Kidney epithelial cell (primary cell): ENCODE data around the gene HOXD10. TPM values are rescaled to one million over a fixed set of nuclear protein-coding genes. Genes with fewer than 3 reads are reported as not detected.
A peak's percentile ranks its signal among the peaks of the same experiment; 100 is the strongest.

Source experiments
- DNase-seq: peaks from one replicate; pipeline ENCODE4 v3.0.0-alpha.2; 2010; ENCODE audit warnings: low read depth
- H3K27me3 ChIP-seq: 2 replicates; pipeline ENCODE4 v1.6.0; 2011; ENCODE audit warnings: low read length; ENCODE audit not compliant: control insufficient read depth, insufficient read depth
- H3K36me3 ChIP-seq: 2 replicates; pipeline ENCODE4 v1.5.1; 2011; ENCODE audit warnings: low read length; ENCODE audit not compliant: control insufficient read depth, insufficient read depth
- H3K4me3 ChIP-seq: 2 replicates; pipeline ENCODE4 v1.5.1; 2011; ENCODE audit warnings: low read depth, mild to moderate bottlenecking, control low read depth, low read length
- total RNA-seq: library from RNA; depleted of rRNA; stranded (reverse); fragments of >200 nt; gene quantifications from 2 replicates; pipeline ENCODE4 v1.2.3, GENCODE V29; 2015
- TF ChIP-seq, protein P1 (sequence below): IDR thresholded peaks from 2 replicates; pipeline ENCODE4 v1.5.1; 2011; ENCODE audit warnings: mild to moderate bottlenecking, moderate library complexity, low read length, control low read depth, inconsistent platforms; ENCODE audit not compliant: insufficient read depth, poor library complexity, severe bottlenecking

HOXD10 gene
- total RNA-seq, 1 donor from 2014 or later: 5.6 TPM

DNA sequence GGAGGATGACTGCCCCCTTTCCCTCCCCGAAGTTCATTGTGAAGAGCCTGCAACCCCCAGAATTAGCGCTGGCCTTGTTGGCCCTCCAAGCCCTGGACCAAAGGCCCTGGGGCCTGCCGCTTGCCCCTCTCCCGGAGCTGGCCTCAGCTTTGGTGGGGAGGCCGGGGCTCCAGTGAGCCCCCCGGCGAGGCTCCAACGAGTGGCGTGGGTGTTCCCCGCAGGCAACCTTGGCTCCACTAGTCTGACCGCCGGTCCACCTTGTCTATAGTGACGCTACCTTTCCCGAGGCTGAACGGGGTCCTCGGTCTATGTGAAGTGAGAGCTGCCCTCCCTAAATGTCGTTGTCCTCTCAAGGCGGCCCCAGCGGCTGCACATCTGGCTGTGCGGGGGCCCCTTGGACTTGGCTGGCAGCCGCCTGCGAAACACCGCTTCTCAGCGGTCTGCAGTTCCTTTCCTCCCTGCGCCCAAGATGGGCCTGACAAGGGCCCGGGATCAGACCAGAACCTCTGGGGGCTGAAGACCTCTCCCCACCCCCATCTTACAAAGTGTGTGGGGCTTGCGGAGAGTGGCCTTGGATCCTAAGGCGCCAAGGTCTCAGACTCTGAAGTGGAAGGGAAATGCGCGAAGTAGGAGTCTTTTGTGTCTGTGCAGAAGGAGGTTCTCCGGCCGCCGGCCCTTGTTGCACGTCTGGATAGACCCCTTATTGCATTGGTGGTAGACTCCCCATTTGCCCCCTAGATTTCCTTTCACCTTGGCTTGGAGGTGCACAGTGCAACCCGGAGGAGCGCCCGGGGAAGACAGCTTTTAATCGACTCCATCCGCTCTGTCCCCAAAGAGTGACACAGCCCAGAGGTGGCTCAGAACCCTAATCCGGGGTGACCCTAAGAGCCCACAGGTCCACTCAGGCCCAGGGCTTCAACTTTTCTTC is 3.9 kb upstream of the HOXD10 start:
- Histone ChIP-seq H3K27me3 (peaks cover 2% of the 10 kb centered on the region), H3K4me3 (peak overlapping the region; percentile 63), H3K36me3 (no peaks in the 10 kb centered on the region)
- TF ChIP-seq, protein P1, sequence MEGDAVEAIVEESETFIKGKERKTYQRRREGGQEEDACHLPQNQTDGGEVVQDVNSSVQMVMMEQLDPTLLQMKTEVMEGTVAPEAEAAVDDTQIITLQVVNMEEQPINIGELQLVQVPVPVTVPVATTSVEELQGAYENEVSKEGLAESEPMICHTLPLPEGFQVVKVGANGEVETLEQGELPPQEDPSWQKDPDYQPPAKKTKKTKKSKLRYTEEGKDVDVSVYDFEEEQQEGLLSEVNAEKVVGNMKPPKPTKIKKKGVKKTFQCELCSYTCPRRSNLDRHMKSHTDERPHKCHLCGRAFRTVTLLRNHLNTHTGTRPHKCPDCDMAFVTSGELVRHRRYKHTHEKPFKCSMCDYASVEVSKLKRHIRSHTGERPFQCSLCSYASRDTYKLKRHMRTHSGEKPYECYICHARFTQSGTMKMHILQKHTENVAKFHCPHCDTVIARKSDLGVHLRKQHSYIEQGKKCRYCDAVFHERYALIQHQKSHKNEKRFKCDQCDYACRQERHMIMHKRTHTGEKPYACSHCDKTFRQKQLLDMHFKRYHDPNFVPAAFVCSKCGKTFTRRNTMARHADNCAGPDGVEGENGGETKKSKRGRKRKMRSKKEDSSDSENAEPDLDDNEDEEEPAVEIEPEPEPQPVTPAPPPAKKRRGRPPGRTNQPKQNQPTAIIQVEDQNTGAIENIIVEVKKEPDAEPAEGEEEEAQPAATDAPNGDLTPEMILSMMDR: no peak
- DNase-seq: no peak

DNA sequence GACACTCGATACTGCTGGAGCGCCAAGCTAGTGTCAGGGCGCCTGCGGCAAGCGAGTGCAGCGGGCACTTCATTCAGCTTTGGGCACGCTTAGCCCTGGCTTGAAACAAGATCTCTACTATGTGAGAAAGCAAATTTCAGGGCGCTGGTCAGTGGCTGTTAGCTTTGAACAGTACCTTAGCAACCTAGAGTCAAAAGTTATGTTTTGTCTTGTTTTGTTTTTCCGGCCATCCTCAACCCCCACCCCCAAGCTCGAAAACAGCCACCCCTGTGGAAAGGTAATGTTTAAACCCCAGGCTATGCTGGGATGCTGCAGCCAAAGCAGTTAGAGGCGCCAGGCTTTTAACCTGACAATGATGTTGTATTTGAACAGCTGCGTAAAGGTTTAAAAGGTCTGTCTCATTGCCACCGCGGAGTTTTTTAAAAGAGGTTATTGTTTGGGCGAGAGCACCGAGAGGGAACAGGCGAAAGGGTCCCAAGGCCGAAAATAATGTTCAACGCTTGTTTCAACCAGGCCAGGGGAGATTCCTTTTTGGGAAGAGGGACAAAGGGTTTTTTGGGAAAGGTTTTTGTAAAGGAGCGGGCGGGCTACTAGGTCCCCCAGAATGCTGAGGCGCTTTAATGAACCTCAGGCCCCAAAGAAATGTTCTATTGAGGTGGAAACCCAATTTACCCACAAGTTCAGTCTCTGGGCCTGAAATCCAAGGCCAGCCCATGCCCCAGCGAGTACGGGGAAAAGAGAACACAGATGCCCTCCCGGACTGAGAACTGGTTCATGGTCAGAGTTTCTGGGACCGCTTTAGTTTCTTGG is 2.3 kb upstream of the HOXD10 start:
- no peak for DNase-seq
- peak overlapping the region; percentile 65 for H3K4me3 ChIP-seq
- H3K36me3 ChIP-seq: no peaks in the 10 kb centered on the region
- peaks cover 2% of the 10 kb centered on the region for H3K27me3 ChIP-seq
- TF ChIP-seq, protein P1: no peak

DNA sequence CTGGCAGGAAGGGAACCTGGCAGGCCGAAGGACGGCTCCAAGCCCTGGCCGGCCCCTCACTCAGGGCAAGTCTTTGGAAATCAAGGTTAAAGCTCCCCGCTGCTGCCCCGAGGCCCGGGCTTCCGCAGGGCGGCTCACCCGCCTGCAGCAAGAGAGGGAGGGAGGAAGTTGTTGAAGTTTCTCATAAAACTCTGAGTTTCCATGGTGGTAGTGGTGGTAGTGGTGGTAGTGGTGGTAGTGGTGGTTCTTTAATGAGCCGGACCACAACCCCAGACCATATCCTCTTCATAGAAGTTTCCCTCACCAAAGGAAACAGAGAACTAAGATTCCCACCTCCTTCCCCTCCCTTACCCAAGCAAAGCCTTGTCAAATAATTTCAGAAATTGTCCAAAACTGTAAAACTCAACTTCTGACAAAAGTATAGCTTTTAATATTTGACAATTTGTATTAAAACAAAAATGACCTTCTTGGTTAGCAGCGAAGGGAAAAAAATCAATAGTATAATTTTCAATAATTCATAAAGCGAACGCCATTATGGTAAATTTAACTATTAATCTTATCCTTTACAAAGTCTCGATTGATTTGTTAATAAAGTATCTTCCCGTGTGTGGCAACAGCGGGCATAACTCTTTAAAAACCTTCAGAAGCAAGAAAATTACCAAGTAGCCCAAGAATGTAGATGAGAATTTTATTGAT is 1.5 kb upstream of the HOXD10 start:
- Histone ChIP-seq H3K27me3 (peaks cover 2% of the 10 kb centered on the region), H3K4me3 (peak overlapping the region; percentile 65)
- no peak for DNase-seq

DNA sequence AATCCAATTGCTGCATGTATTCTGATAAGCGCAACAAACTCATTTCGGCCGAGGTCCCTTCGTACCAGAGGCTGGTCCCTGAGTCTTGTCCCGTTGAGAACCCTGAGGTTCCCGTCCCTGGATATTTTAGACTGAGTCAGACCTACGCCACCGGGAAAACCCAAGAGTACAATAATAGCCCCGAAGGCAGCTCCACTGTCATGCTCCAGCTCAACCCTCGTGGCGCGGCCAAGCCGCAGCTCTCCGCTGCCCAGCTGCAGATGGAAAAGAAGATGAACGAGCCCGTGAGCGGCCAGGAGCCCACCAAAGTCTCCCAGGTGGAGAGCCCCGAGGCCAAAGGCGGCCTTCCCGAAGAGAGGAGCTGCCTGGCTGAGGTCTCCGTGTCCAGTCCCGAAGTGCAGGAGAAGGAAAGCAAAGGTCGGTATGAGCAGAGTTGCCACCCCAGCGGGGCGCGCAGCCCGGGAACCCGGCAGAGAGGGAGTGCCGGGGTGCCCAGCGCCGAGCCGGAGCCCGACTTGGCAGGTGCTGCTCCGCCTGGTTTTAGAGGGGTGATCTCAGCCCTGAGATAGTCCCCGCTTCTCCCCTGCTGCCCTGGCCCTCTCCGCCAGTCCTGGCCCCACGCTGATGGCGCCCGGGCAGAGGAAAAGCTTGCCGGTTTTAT is 714 bp downstream of the HOXD10 start:
- peaks cover 2% of the 10 kb centered on the region for H3K27me3 ChIP-seq
- TF ChIP-seq, protein P1: no peak
- no peaks in the 10 kb centered on the region for H3K36me3 ChIP-seq
- no peak for DNase-seq
- H3K4me3 ChIP-seq: peak overlapping the region; percentile 65

More for the DNA sequence above, 1.5 kb upstream of the HOXD10 start:
- H3K36me3 ChIP-seq: no peaks in the 10 kb centered on the region
- TF ChIP-seq, protein P1: no peak

- TF ChIP-seq, protein P1: no peak
- DNase-seq: no peak
Measured at GRCh38 chr2:176117823-176118371, 1.3 kb downstream of the HOXD10 start.

More at GRCh38 chr2:176117823-176118371, 1.3 kb downstream of the HOXD10 start:
- H3K27me3 ChIP-seq: peaks cover 2% of the 10 kb centered on the region
- peak overlapping the region; percentile 65 for H3K4me3 ChIP-seq
- no peaks in the 10 kb centered on the region for H3K36me3 ChIP-seq
